Neuronal stem cell (in vitro differentiated cells): ENCODE measurements around the gene PLCB3.

Source experiments
- DNase-seq: peaks from one replicate; pipeline ENCODE4 v3.0.0-alpha.2; 2013; ENCODE audit warnings: low spot score
- H2AFZ ChIP-seq: one replicate; pipeline ENCODE4 v1.6.1; 2013; ENCODE audit warnings: mild to moderate bottlenecking, low read length, inconsistent platforms
- H2AK5ac ChIP-seq: 2 replicates; pipeline ENCODE4 v1.6.1; 2013; ENCODE audit warnings: low read depth, mild to moderate bottlenecking, inconsistent platforms, low read length, moderate library complexity, mixed read lengths
- H2BK120ac ChIP-seq: 2 replicates; pipeline ENCODE4 v1.6.1; 2013; ENCODE audit warnings: low read depth, mild to moderate bottlenecking, inconsistent platforms, low read length, moderate library complexity, mixed read lengths
- H2BK12ac ChIP-seq: one replicate; pipeline ENCODE4 v1.6.1; 2013; ENCODE audit warnings: low read length, inconsistent platforms
- H2BK15ac ChIP-seq: 2 replicates; pipeline ENCODE4 v1.6.1; 2013; ENCODE audit warnings: mild to moderate bottlenecking, low read length, inconsistent platforms, mixed read lengths
- H2BK5ac ChIP-seq: one replicate; pipeline ENCODE4 v1.6.1; 2013; ENCODE audit warnings: inconsistent platforms, mild to moderate bottlenecking, low read length, moderate library complexity
- H3K14ac ChIP-seq: one replicate; pipeline ENCODE4 v1.6.1; 2013; ENCODE audit warnings: low read length, inconsistent platforms
- H3K18ac ChIP-seq: 2 replicates; pipeline ENCODE4 v1.6.1; 2013; ENCODE audit warnings: low read length, inconsistent platforms
- H3K23ac ChIP-seq: 2 replicates; pipeline ENCODE4 v1.6.1; 2013; ENCODE audit warnings: low read depth, mild to moderate bottlenecking, mixed read lengths, low read length, inconsistent platforms; ENCODE audit not compliant: poor library complexity
- H3K27ac ChIP-seq: replicated peaks from 3 replicates; pipeline ENCODE4 v1.5.1; 2013; ENCODE audit warnings: low read length, inconsistent platforms
- H3K27me3 ChIP-seq, 3 experiments: 2 replicates each; pipeline ENCODE4 v1.6.1; 2013; ENCODE audit warnings: low read length in 3 of 3, mild to moderate bottlenecking in 2 of 3, inconsistent platforms in 1 of 3, low read depth in 1 of 3, mixed read lengths in 1 of 3, moderate library complexity in 1 of 3; ENCODE audit not compliant: control insufficient read depth in 3 of 3, insufficient read depth in 3 of 3
- H3K36me3 ChIP-seq, 2 donors: replicated peaks in 1 of 2; 2 replicates each; pipeline ENCODE4 v1.6.1; 2013; ENCODE audit warnings: low read length in 2 of 2; ENCODE audit not compliant: control insufficient read depth in 2 of 2, insufficient read depth in 2 of 2
- H3K4ac ChIP-seq: 2 replicates; pipeline ENCODE4 v1.6.1; 2013; ENCODE audit warnings: inconsistent platforms, mild to moderate bottlenecking, low read length, moderate library complexity
- H3K4me1 ChIP-seq, 2 donors: 1 replicate in 1 of 2; 2 replicates in 1 of 2; pipeline ENCODE4 v1.6.1; 2013; ENCODE audit warnings: low read length in 2 of 2, low read depth in 1 of 2; ENCODE audit not compliant: control insufficient read depth in 2 of 2, insufficient read depth in 1 of 2
- H3K4me2 ChIP-seq: one replicate; pipeline ENCODE4 v1.6.1; 2013; ENCODE audit warnings: mild to moderate bottlenecking, low read length, inconsistent platforms; ENCODE audit not compliant: insufficient read depth, poor library complexity, severe bottlenecking
- H3K4me3 ChIP-seq, 2 donors: 2 replicates each; pipeline ENCODE4 v1.5.1; 2013; ENCODE audit warnings: low read length in 2 of 2, mild to moderate bottlenecking in 2 of 2, inconsistent platforms in 1 of 2, moderate library complexity in 1 of 2
- H3K79me1 ChIP-seq: one replicate; pipeline ENCODE4 v1.6.1; 2013; ENCODE audit warnings: low read depth, mild to moderate bottlenecking, inconsistent platforms, low read length, moderate library complexity
- H3K9ac ChIP-seq: one replicate; pipeline ENCODE4 v1.6.1; 2013; ENCODE audit warnings: mild to moderate bottlenecking, low read depth, low read length, inconsistent platforms; ENCODE audit not compliant: poor library complexity
- H3K9me3 ChIP-seq, 2 donors: replicated peaks in 1 of 2; 2 replicates each; pipeline versions ENCODE3 to v1.6.1; 2013; ENCODE audit warnings: low read length in 2 of 2, mild to moderate bottlenecking in 2 of 2, inconsistent platforms in 1 of 2, low read depth in 1 of 2, mixed read lengths in 1 of 2, moderate library complexity in 1 of 2; ENCODE audit not compliant: control insufficient read depth in 2 of 2, insufficient read depth in 1 of 2
- H4K8ac ChIP-seq: one replicate; pipeline ENCODE4 v1.6.1; 2013; ENCODE audit warnings: low read depth, mild to moderate bottlenecking, inconsistent platforms, low read length, moderate library complexity
- H4K91ac ChIP-seq: one replicate; pipeline ENCODE4 v1.6.1; 2013; ENCODE audit warnings: low read length, low read depth, mild to moderate bottlenecking, inconsistent platforms; ENCODE audit not compliant: poor library complexity
- WGBS, 2 donors: extraction: QIAGEN DNeasy Blood & Tissue Kit; methylation state at CpG; one replicate each; pipeline ENCODE4 v1.1.7; 2013; ENCODE audit warnings: missing lambda C conversion rate in 2 of 2, mixed read lengths in 1 of 2; ENCODE audit not compliant: insufficient read length in 2 of 2, insufficient replicate concordance in 1 of 2; ENCODE audit errors: extremely low coverage in 2 of 2; 5-methylcytosine and 5-hydroxymethylcytosine counted together

Gene PLCB3

GRCh38 chr11:64250415-64251015 lies 815 bp upstream of the PLCB3 start:
- Histone ChIP-seq H2BK5ac (peak overlapping the region; percentile 83), H3K23ac (peak overlapping the region; percentile 86), H4K8ac (peak overlapping the region; percentile 49), H3K79me1 (peaks cover 7% of the 10 kb centered on the region), H3K4ac (peak overlapping the region; percentile 56), H3K27ac (no peak overlapping the region), H2BK12ac (peak overlapping the region; percentile 11), H3K14ac (no peak overlapping the region), H3K4me1 (peaks cover 21 to 36% of the 10 kb centered on the region in 2 donors), H3K4me2 (peak overlapping the region; percentile 95), H2AK5ac (peak overlapping the region; percentile 0), H2AFZ (peak overlapping the region; percentile 97), H3K36me3 (peaks cover 3 to 15% of the 10 kb centered on the region in 2 donors), H3K4me3 (peak overlapping the region; percentile 70 to 71), H4K91ac (peak overlapping the region; percentile 59), H3K9ac (peak overlapping the region; percentile 88), H2BK15ac (peak overlapping the region; percentile 98), H3K9me3 (no peaks in the 10 kb centered on the region), H2BK120ac (peak overlapping the region; percentile 90), H3K27me3 (no peaks in the 10 kb centered on the region), H3K18ac (peak overlapping the region; percentile 98)
- DNase-seq = no peak
- WGBS, 2 donors = no CpG with 5 or more reads among the region's 13 CpGs

GRCh38 chr11:64251753-64252002 lies 348 bp downstream of the PLCB3 start:
- Histone ChIP-seq H3K23ac (no peak overlapping the region), H3K9ac (peak overlapping the region; percentile 84), H2BK5ac (no peak overlapping the region), H2AFZ (peak overlapping the region; percentile 97), H3K14ac (no peak overlapping the region), H3K36me3 (peaks cover 6 to 27% of the 10 kb centered on the region in 2 donors), H3K79me1 (no peaks in the 10 kb centered on the region), H2BK120ac (no peak overlapping the region), H3K4me3 (peak overlapping the region; percentile 70 to 89), H2BK12ac (no peak overlapping the region), H4K91ac (no peak overlapping the region), H3K18ac (peak overlapping the region; percentile 88), H3K4me1 (peaks cover 16 to 35% of the 10 kb centered on the region in 2 donors), H3K27me3 (no peaks in the 10 kb centered on the region), H3K4me2 (peak overlapping the region; percentile 95), H2AK5ac (peak overlapping the region; percentile 91), H2BK15ac (no peak overlapping the region), H3K9me3 (no peaks in the 10 kb centered on the region), H4K8ac (no peak overlapping the region), H3K4ac (no peak overlapping the region), H3K27ac (no peak overlapping the region)
- no peak for DNase-seq
- WGBS, 2 donors = no CpG with 5 or more reads among the region's 18 CpGs

GRCh38 chr11:64252003-64252872 lies 908 bp downstream of the PLCB3 start:
- WGBS, 2 donors = no CpG with 5 or more reads among the region's 23 CpGs
- Histone ChIP-seq H3K18ac (peak overlapping the region; percentile 88), H2AFZ (peak overlapping the region; percentile 97), H2AK5ac (peak overlapping the region; percentile 91), H3K27me3 (no peaks in the 10 kb centered on the region), H3K79me1 (no peaks in the 10 kb centered on the region), H2BK5ac (no peak overlapping the region), H3K9ac (peak overlapping the region; percentile 80), H4K91ac (no peak overlapping the region), H2BK120ac (no peak overlapping the region), H3K27ac (no peak overlapping the region), H3K23ac (peak overlapping the region; percentile 56), H2BK15ac (peak overlapping the region; percentile 70), H3K4ac (peak overlapping the region; percentile 47), H3K9me3 (no peaks in the 10 kb centered on the region), H4K8ac (no peak overlapping the region), H3K36me3 (peaks cover 7 to 29% of the 10 kb centered on the region in 2 donors), H2BK12ac (no peak overlapping the region), H3K4me1 (peaks cover 16 to 35% of the 10 kb centered on the region in 2 donors), H3K14ac (no peak overlapping the region), H3K4me2 (peak overlapping the region; percentile 95), H3K4me3 (peak overlapping the region; percentile 70 to 89)
- DNase-seq = no peak

- H3K4me3 ChIP-seq = peak overlapping the region in 1 of 2 donors; percentile 70
- H2AFZ ChIP-seq = no peak overlapping the region
- H3K79me1 ChIP-seq = no peaks in the 10 kb centered on the region
- H3K4me1 ChIP-seq = peaks cover 14 to 32% of the 10 kb centered on the region in 2 donors
- H3K4ac ChIP-seq = no peak overlapping the region
- peak overlapping the region; percentile 69 for H2AK5ac ChIP-seq
- H3K9me3 ChIP-seq = no peaks in the 10 kb centered on the region
- no peak overlapping the region for H3K23ac ChIP-seq
- no peak overlapping the region for H4K8ac ChIP-seq
- H3K4me2 ChIP-seq = no peak overlapping the region
- no peak for DNase-seq
- no peaks in the 10 kb centered on the region for H3K27me3 ChIP-seq
- H2BK120ac ChIP-seq = no peak overlapping the region
- no peak overlapping the region for H4K91ac ChIP-seq
- no peak overlapping the region for H2BK12ac ChIP-seq
- H3K27ac ChIP-seq = no peak overlapping the region
- no peak overlapping the region for H2BK15ac ChIP-seq
- H3K9ac ChIP-seq = peak overlapping the region; percentile 51
- no peak overlapping the region for H3K14ac ChIP-seq
- no peak overlapping the region for H3K18ac ChIP-seq
- WGBS, 2 donors = no CpG with 5 or more reads among the region's 8 CpGs
- no peak overlapping the region for H2BK5ac ChIP-seq
- H3K36me3 ChIP-seq = peaks cover 8 to 35% of the 10 kb centered on the region in 2 donors
Measured at GRCh38 chr11:64253043-64253442, 1.7 kb downstream of the PLCB3 start.
